Hippocampal formation (tissue), 2 donors: ENCODE measurements around the gene KSR2.

Experiments
- DNase-seq, 2 donors: peaks; one replicate each; lab custom pipeline; 2025; lab: John Stamatoyannopoulos, UW

KSR2 gene

GRCh38 chr12:117580718-117581062 is 388.1 kb downstream of the KSR2 start:
- DNase-seq: no peak

GRCh38 chr12:117580015-117580717 is 388.6 kb downstream of the KSR2 start:
- DNase-seq: no peak

GRCh38 chr12:117577122-117577657 is 391.6 kb downstream of the KSR2 start:
- DNase-seq: no peak

- no peak for DNase-seq
Observed at GRCh38 chr12:117576053-117576452, 392.7 kb downstream of the KSR2 start.

- no peak for DNase-seq
Observed at GRCh38 chr12:117574655-117575054, 394.1 kb downstream of the KSR2 start.

- no peak for DNase-seq
Observed at GRCh38 chr12:117572755-117573154, 396.0 kb downstream of the KSR2 start.

- no peak for DNase-seq
Observed at GRCh38 chr12:117571321-117571720, 397.5 kb downstream of the KSR2 start.

GRCh38 chr12:117570608-117571007 is 398.2 kb downstream of the KSR2 start:
- DNase-seq: no peak

- no peak for DNase-seq
Observed at GRCh38 chr12:117567644-117568216, 401.1 kb downstream of the KSR2 start.

- no peak for DNase-seq
Observed at GRCh38 chr12:117564881-117565280, 403.9 kb downstream of the KSR2 start.

GRCh38 chr12:117563706-117564105 is 405.1 kb downstream of the KSR2 start:
- DNase-seq: no peak

- DNase-seq: no peak
Observed at GRCh38 chr12:117563007-117563406, 405.8 kb downstream of the KSR2 start.

- no peak for DNase-seq
Observed at GRCh38 chr12:117561990-117562389, 406.8 kb downstream of the KSR2 start.

GRCh38 chr12:117559978-117560377 is 408.8 kb downstream of the KSR2 start:
- no peak for DNase-seq

- DNase-seq: no peak
Observed at GRCh38 chr12:117555889-117556288, 412.9 kb downstream of the KSR2 start.

- no peak for DNase-seq
Observed at GRCh38 chr12:117552971-117553370, 415.8 kb downstream of the KSR2 start.

GRCh38 chr12:117551665-117552064 is 417.1 kb downstream of the KSR2 start:
- no peak for DNase-seq

- no peak for DNase-seq
Observed at GRCh38 chr12:117547209-117547608, 421.6 kb downstream of the KSR2 start.

- peak in 1 of 2 donors; percentile 17 for DNase-seq
Observed at GRCh38 chr12:117545216-117545615, 423.6 kb downstream of the KSR2 start.

- DNase-seq: no peak
Observed at GRCh38 chr12:117540011-117540410, 428.8 kb downstream of the KSR2 start.

GRCh38 chr12:117538926-117539325 is 429.9 kb downstream of the KSR2 start:
- DNase-seq: no peak

- DNase-seq: no peak
Observed at GRCh38 chr12:117538032-117538690, 430.6 kb downstream of the KSR2 start.

GRCh38 chr12:117533687-117534086 is 435.1 kb downstream of the KSR2 start:
- DNase-seq: no peak
